Neural cell (in vitro differentiated cells): ENCODE results near the gene GRAMD4. TPM values are rescaled to one million over a fixed set of nuclear protein-coding genes. Genes with fewer than 3 reads are reported as not detected.

Experiments used
- polyA plus RNA-seq: library from polyadenylated mRNA; depleted of rRNA; stranded (reverse); fragments of >200 nt; gene quantifications from 2 replicates; pipeline ENCODE4 v1.2.3, GENCODE V29; 2014

Gene GRAMD4
- polyA plus RNA-seq, 1 donor from 2014 or later, result 35.6 TPM

Other genes with a start within 250 kb of the GRAMD4 start
- gene CELSR1, start 82.8 kb upstream of the GRAMD4 start, polyA plus RNA-seq, result 0.04 and 0.14 TPM in 2 replicates
- 57.4 and 66.2 TPM in 2 replicates for gene CERK, start 117.9 kb downstream of the GRAMD4 start, polyA plus RNA-seq
- gene TBC1D22A, start 142.3 kb downstream of the GRAMD4 start, polyA plus RNA-seq, result 9.3 and 10.4 TPM in 2 replicates